ENCODE measurements around the gene RBM18. TPM values are rescaled to one million over a fixed set of nuclear protein-coding genes. Genes with fewer than 3 reads are reported as not detected.

The RBM18 gene
- total and polyA plus RNA-seq, 2 donors (not counting 1 experiment from before 2014, with no cell fraction given), result 11.2 to 25.1 TPM

- H3K4me2 ChIP-seq (ENCODE audit: extremely low read depth, insufficient read depth, low read length), result no peak overlapping the region
- H3K79me2 ChIP-seq (ENCODE audit: control insufficient read depth, insufficient read depth, low read length), result peaks cover 8% of the 10 kb centered on the region
- DNase-seq (ENCODE audit: low read depth in 2 of 2), result no peak
- no peak for TF ChIP-seq CTCF (conservative IDR thresholded peaks at IDR 0.05 in 1 of 2, IDR thresholded peaks at IDR 0.05 in 1 of 2; ENCODE audit: low read depth in 1 of 2, low read length in 2 of 2)
- TF ChIP-seq EZH2 (IDR thresholded peaks at IDR 0.05; ENCODE audit: low read length, missing control alignments), result no peak
- H3K9ac ChIP-seq (ENCODE audit: insufficient read depth, low read length), result no peak overlapping the region
- H3K36me3 ChIP-seq (ENCODE audit: control insufficient read depth, insufficient read depth, low read length), result peaks cover 5% of the 10 kb centered on the region
- no peak overlapping the region for H3K4me3 ChIP-seq (replicated peaks in 1 of 4; ENCODE audit: control extremely low read depth in 1 of 4, insufficient read depth in 1 of 4, low read depth in 3 of 4, low read length in 4 of 4)
- no peaks in the 10 kb centered on the region for H3K27me3 ChIP-seq (ENCODE audit: control insufficient read depth, insufficient read depth, low read length)
- no peaks in the 10 kb centered on the region for H3K4me1 ChIP-seq (ENCODE audit: control insufficient read depth, extremely low read depth, insufficient read depth, low read length)
- no peak overlapping the region for H3K27ac ChIP-seq (ENCODE audit: insufficient read depth, low read length)
- no peak overlapping the region for H2AFZ ChIP-seq (ENCODE audit: low read length)
- no peaks in the 10 kb centered on the region for H3K9me3 ChIP-seq (ENCODE audit: control insufficient read depth, insufficient read depth, low read depth, low read length)
- no peaks in the 10 kb centered on the region for H4K20me1 ChIP-seq (ENCODE audit: control insufficient read depth, extremely low read depth, insufficient read depth, low read length)
These were observed 12.8 kb upstream of the RBM18 start for GRCh38 chr9:122277285-122277897.

- TF ChIP-seq CTCF (conservative IDR thresholded peaks at IDR 0.05 in 1 of 2, IDR thresholded peaks at IDR 0.05 in 1 of 2; ENCODE audit: low read depth in 1 of 2, low read length in 2 of 2), result no peak
- no peak for TF ChIP-seq EZH2 (IDR thresholded peaks at IDR 0.05; ENCODE audit: low read length, missing control alignments)
- Histone ChIP-seq H3K27ac (ENCODE audit: insufficient read depth, low read length) (no peak overlapping the region), H3K9me3 (ENCODE audit: control insufficient read depth, insufficient read depth, low read depth, low read length) (no peaks in the 10 kb centered on the region), H3K36me3 (ENCODE audit: control insufficient read depth, insufficient read depth, low read length) (peaks cover 1% of the 10 kb centered on the region), H3K79me2 (ENCODE audit: control insufficient read depth, insufficient read depth, low read length) (peaks cover 8% of the 10 kb centered on the region), H3K4me2 (ENCODE audit: extremely low read depth, insufficient read depth, low read length) (no peak overlapping the region), H3K9ac (ENCODE audit: insufficient read depth, low read length) (no peak overlapping the region), H3K4me3 (replicated peaks in 1 of 4; ENCODE audit: control extremely low read depth in 1 of 4, insufficient read depth in 1 of 4, low read depth in 3 of 4, low read length in 4 of 4) (no peak overlapping the region), H4K20me1 (ENCODE audit: control insufficient read depth, extremely low read depth, insufficient read depth, low read length) (no peaks in the 10 kb centered on the region), H3K4me1 (ENCODE audit: control insufficient read depth, extremely low read depth, insufficient read depth, low read length) (no peaks in the 10 kb centered on the region), H3K27me3 (ENCODE audit: control insufficient read depth, insufficient read depth, low read length) (no peaks in the 10 kb centered on the region), H2AFZ (ENCODE audit: low read length) (no peak overlapping the region)
- DNase-seq (ENCODE audit: low read depth in 2 of 2), result no peak
These were observed 11.5 kb upstream of the RBM18 start for GRCh38 chr9:122276096-122276495.

- Histone ChIP-seq H3K27ac (ENCODE audit: insufficient read depth, low read length) (no peak overlapping the region), H3K4me2 (ENCODE audit: extremely low read depth, insufficient read depth, low read length) (no peak overlapping the region), H3K4me3 (replicated peaks in 1 of 4; ENCODE audit: control extremely low read depth in 1 of 4, insufficient read depth in 1 of 4, low read depth in 3 of 4, low read length in 4 of 4) (no peak overlapping the region), H4K20me1 (ENCODE audit: control insufficient read depth, extremely low read depth, insufficient read depth, low read length) (no peaks in the 10 kb centered on the region), H3K36me3 (ENCODE audit: control insufficient read depth, insufficient read depth, low read length) (no peaks in the 10 kb centered on the region), H3K79me2 (ENCODE audit: control insufficient read depth, insufficient read depth, low read length) (peaks cover 8% of the 10 kb centered on the region), H3K4me1 (ENCODE audit: control insufficient read depth, extremely low read depth, insufficient read depth, low read length) (no peaks in the 10 kb centered on the region), H3K9me3 (ENCODE audit: control insufficient read depth, insufficient read depth, low read depth, low read length) (no peaks in the 10 kb centered on the region), H3K9ac (ENCODE audit: insufficient read depth, low read length) (no peak overlapping the region), H2AFZ (ENCODE audit: low read length) (no peak overlapping the region), H3K27me3 (ENCODE audit: control insufficient read depth, insufficient read depth, low read length) (no peaks in the 10 kb centered on the region)
- TF ChIP-seq EZH2 (IDR thresholded peaks at IDR 0.05; ENCODE audit: low read length, missing control alignments) (no peak), CTCF (conservative IDR thresholded peaks at IDR 0.05 in 1 of 2, IDR thresholded peaks at IDR 0.05 in 1 of 2; ENCODE audit: low read depth in 1 of 2, low read length in 2 of 2) (no peak)
- no peak for DNase-seq (ENCODE audit: low read depth in 2 of 2)
These were observed 9.4 kb upstream of the RBM18 start for GRCh38 chr9:122274055-122274454.
